GM19397 (cell line): Measurements from ENCODE around the gene MGLL.

Experiments
- ATAC-seq: cut with Tn5 transposase; IDR thresholded peaks from one replicate; pipeline ENCODE4 v1.9.1; 2021; ENCODE audit warnings: mild to moderate bottlenecking, moderate library complexity; ENCODE audit not compliant: unreplicated experiment

MGLL gene

DNA sequence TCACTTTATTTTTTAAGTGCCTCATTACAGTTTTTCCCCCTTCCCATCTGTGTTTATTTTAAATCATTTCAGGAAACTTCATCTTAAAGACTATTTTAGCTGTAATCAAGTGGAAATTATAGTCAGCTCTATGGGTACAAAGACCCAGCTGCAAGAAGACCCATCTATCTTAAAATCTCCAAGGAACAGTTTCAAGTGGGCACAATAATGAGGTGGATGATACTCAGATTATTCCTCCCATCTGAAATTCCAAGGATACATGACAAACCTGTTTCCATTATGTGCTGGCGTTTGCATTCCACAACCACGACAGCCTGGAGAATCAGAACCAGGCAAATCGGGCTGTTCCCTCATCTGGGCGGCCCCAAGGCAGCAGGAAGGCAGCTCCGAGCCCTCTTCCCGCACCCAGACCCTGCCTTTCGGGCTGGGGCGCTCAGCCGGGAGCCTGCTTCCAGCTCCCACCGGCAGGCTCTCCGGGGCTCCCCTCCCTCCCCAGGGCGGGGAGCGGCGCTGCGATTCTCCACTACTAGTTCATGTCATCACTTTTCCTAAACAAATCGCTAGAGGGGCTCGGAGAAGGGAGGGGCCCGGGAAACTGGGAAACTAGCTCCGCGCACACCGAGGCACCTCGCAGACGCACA, at the start of gene MGLL:
TSS of gene MGLL (minus strand) at position 475 of the 641 bp plus-strand sequence. CDS start at position 278, 197 bp downstream.
- no peak for ATAC-seq

GRCh38 chr3:127870156-127870555, 47.8 kb upstream of the MGLL start:
- ATAC-seq = no peak

GRCh38 chr3:127867986-127868385, 45.7 kb upstream of the MGLL start:
- ATAC-seq = no peak

GRCh38 chr3:127867412-127867811, 45.1 kb upstream of the MGLL start:
- ATAC-seq = no peak

DNA sequence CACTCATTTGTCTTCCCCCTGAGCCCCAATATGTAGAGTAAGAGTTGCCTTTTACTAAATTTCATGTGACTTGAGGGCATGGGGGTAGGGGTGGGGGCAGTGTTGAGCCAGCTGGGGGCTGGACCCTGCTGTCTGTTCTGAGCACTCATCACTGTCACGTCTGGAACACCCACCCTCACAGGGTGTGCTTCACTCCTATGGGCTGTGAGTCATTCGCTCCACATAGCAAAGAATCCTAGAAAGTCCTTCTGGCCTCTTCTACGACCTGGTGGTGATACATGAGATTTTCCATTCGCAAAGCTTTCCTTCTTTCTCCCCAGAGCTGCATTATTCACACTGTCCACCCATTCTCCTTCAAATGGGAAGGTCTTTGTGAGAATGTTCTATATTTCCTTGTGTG, 43.6 kb upstream of the MGLL start:
- ATAC-seq = no peak

DNA sequence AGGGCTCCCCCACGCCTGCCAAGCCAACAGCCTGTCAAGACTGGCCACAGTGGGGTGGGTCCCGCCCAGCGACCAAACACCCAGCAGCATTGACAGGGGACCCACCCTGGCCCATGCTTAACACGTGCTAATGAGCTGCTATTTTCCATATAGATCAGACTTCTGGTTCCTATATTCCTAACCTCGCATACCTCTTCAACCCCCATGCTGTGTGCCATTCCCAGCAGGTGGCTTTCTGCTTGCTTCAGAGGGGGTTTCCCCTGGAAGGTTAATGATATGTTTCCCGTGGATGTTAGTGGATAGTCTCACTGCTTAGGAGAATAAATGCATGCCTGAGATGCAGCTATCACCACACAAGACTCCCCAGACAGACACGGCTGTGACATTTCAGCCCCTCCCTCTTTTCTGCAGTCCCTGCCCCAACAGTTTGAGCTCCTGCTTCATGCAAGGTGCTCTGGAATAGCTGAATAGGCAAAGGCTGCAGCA, 37.9 kb upstream of the MGLL start:
- no peak for ATAC-seq

GRCh38 chr3:127859730-127860129, 37.4 kb upstream of the MGLL start:
- no peak for ATAC-seq

- no peak for ATAC-seq
Measured at GRCh38 chr3:127858937-127859336, 36.6 kb upstream of the MGLL start.

GRCh38 chr3:127858521-127858920, 36.2 kb upstream of the MGLL start:
- ATAC-seq = no peak

GRCh38 chr3:127857333-127857732, 35.0 kb upstream of the MGLL start:
- ATAC-seq = no peak

GRCh38 chr3:127856801-127857200, 34.5 kb upstream of the MGLL start:
- no peak for ATAC-seq

DNA sequence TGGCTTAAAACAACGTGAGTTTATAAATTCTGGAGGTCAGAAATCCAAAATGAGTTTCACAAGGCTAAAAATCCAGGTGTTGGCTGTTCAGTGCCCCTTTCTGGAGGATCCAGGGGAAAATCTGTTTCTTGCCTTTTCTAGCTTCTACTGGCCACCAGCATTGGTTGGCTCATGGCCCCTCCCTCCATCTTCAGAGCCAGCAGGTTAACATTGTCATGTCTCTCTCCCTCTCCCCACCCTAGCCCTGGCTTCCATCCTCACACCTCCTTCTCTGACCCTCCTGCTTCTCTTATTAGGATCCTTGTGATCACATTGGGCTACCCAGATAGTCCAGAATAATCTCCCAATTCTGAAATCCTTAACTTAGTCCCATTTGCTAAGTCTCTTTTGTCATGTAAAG, 32.9 kb upstream of the MGLL start:
- ATAC-seq = no peak

- ATAC-seq = no peak
Measured at GRCh38 chr3:127853681-127854080, 31.4 kb upstream of the MGLL start.

- ATAC-seq = no peak
Measured at GRCh38 chr3:127851899-127852298, 29.6 kb upstream of the MGLL start.

- ATAC-seq = no peak
Measured at GRCh38 chr3:127849368-127849767, 27.1 kb upstream of the MGLL start.

- no peak for ATAC-seq
Measured at GRCh38 chr3:127848131-127849129, 26.1 kb upstream of the MGLL start.

DNA sequence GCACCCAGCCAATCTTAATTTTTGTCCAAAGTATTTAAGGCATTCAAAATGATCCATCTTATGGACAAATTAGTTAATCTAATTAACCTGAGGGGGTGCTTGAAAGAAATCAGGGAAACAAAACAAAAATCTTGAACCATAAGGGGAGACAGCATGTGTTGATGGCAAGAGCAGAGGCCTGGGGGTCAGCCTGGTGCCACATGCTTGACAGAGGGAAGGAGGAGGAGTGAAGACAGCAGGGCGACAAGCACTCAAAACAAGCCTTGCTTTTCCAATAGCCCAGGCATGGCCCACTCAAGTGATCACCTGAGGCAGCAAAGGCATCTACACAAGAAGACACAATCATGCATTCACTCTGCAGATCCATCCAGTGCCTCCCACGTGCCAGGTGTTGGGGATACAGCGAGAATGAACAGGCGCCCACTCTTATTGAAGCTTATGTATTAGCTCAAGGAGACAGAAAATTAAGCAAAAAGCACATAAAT, 25.0 kb upstream of the MGLL start:
- no peak for ATAC-seq

- ATAC-seq = no peak
Measured at GRCh38 chr3:127846576-127846975, 24.3 kb upstream of the MGLL start.

GRCh38 chr3:127844326-127844942, 22.1 kb upstream of the MGLL start:
- ATAC-seq = peak; percentile 55

DNA sequence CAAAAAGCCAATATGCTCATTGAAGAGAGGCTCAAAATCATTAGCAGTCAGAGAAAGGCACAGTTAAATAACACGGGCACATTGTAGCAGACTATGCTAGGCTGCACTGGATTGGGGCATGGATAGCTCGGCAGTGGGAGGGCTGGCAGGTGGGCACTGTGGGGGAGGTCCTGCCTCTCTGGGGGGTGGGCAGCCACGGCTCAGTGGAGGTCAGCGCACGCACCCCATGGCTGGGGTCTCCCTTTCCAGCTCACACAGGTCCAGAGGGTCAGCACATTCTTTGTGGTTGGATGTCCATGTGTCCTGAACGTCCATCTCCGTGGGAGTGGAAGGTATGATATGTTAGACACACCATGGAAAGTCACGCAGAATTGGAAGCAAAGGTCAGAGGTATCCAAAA, 18.4 kb upstream of the MGLL start:
- no peak for ATAC-seq

DNA sequence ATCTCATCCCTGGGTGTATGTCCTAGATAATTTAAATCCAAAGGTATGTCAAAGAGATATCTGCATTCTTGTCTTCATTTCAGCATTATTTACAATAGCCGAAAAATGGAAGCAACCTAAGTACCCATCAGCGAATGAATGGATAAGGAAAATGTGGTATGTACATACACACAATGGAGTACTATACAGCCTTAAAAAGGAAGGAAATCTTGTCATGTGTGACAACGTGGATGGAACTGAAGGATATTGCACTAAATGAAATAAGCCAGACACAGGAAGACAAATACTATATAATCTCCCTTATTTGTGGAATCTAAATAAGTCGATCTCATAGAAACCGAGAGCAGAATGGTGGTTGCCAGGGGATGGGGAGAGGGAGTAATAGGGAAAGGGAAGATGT, 16.8 kb upstream of the MGLL start:
- no peak for ATAC-seq
